ENCODE data around the gene LAMA5. TPM values are rescaled to one million over a fixed set of nuclear protein-coding genes. Genes with fewer than 3 reads are reported as not detected.

LAMA5 gene
- polyA plus RNA-seq, 2 of the 4 experiments (the other 2 are of a cell fraction), result 20.4 to 196 TPM

DNA sequence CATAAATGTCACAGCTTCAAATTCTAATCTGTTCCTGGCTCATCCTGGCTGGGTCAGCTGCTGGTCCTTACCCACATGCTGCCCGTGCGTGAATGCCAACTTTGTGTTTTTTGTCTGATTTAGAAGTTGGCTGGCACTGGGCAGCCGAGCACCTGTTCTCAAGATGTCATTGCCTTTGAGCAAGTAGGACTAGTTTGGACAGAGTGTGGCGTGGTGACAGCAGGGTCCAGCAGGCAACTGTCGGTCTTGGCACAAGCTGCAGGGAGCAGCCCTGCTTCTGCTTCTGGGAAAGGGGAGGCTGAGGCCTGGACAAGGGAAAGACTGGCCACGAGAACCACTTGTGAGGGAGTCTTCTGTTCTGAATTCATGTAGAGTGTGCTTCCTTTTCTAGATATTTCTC lies 90.7 kb downstream of the LAMA5 start:
- no peak overlapping the region for H3K4me3 ChIP-seq

GRCh38 chr20:62275219-62275618 lies 91.9 kb downstream of the LAMA5 start:
- Histone ChIP-seq H3K4me1 (no peaks in the 10 kb centered on the region), H3K4me3 (no peak overlapping the region), H3K27ac (no peak overlapping the region), H3K9me3 (no peaks in the 10 kb centered on the region), H3K4me2 (no peak overlapping the region)
- WGBS (ENCODE audit: missing lambda C conversion rate), result 85% methylated on average over 10 of the region's 10 CpGs
- DNase-seq (ENCODE audit: low read depth in 1 of 2, low spot score in 1 of 2), result no peak
- no peak for ATAC-seq
- FAIRE-seq, result no peak
- POLR2A ChIA-PET, result no interaction called here
- CTCF ChIA-PET, result interaction anchor here (1.0 to 1.6 kb wide), 2 partner anchors 10 to 11 kb away, joined by 3 read pairs; no protein-coding TSS in a partner anchor
- TF ChIP-seq HOXB13 (CRISPR knock-in tag; IDR thresholded peaks at IDR 0.05; ENCODE audit: low read depth), result no peak
- no peak for TF ChIP-seq CTCF (IDR thresholded peaks at IDR 0.05)
- TF ChIP-seq MAFK (IDR thresholded peaks at IDR 0.05; ENCODE audit: partially characterized antibody), result no peak

More for the DNA sequence above, 90.7 kb downstream of the LAMA5 start:
- no peak for DNase-seq (ENCODE audit: low read depth in 1 of 2, low spot score in 1 of 2)
- 89% methylated on average over 6 of the region's 6 CpGs for WGBS (ENCODE audit: missing lambda C conversion rate)
- TF ChIP-seq EHMT2 (IDR thresholded peaks at IDR 0.05; ENCODE audit: low read depth), result no peak
- no peak for TF ChIP-seq JUN (IDR thresholded peaks at IDR 0.05)
- TF ChIP-seq KDM1A (IDR thresholded peaks at IDR 0.05; ENCODE audit: low read depth), result no peak
- TF ChIP-seq, protein P1, sequence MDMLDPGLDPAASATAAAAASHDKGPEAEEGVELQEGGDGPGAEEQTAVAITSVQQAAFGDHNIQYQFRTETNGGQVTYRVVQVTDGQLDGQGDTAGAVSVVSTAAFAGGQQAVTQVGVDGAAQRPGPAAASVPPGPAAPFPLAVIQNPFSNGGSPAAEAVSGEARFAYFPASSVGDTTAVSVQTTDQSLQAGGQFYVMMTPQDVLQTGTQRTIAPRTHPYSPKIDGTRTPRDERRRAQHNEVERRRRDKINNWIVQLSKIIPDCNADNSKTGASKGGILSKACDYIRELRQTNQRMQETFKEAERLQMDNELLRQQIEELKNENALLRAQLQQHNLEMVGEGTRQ (IDR thresholded peaks at IDR 0.05), result no peak
- TF ChIP-seq CEBPB (IDR thresholded peaks at IDR 0.05), result no peak
- no peak for TF ChIP-seq FOSL2 (IDR thresholded peaks at IDR 0.05)
- TF ChIP-seq FOSL2 (CRISPR knock-in tag; IDR thresholded peaks at IDR 0.05), result no peak
- no peak for TF ChIP-seq GATA3 (IDR thresholded peaks at IDR 0.05; ENCODE audit: borderline replicate concordance)
- TF ChIP-seq NR3C1 (IDR thresholded peaks at IDR 0.05), result no peak
- no peak for TF ChIP-seq MAX (IDR thresholded peaks at IDR 0.05)
- TF ChIP-seq SREBF2 (IDR thresholded peaks at IDR 0.05), result no peak
- no peak for TF ChIP-seq ZNF302 (CRISPR knock-in tag; IDR thresholded peaks at IDR 0.05)
- Histone ChIP-seq H3K9me3 (no peaks in the 10 kb centered on the region), H3K27ac (no peak overlapping the region), H3K4me2 (no peak overlapping the region), H3K4me1 (no peaks in the 10 kb centered on the region)
- FAIRE-seq, result no peak
- ChIA-PET POLR2A (no interaction called here), CTCF (interaction anchor here (1.6 kb wide), 1 partner anchor 9 kb away, joined by 3 read pairs; no protein-coding TSS in a partner anchor)
- no peak for ATAC-seq

- 88% methylated on average over 13 of the region's 13 CpGs for WGBS (ENCODE audit: missing lambda C conversion rate)
- no peak for DNase-seq (ENCODE audit: low read depth in 1 of 2, low spot score in 1 of 2)
- TF ChIP-seq CBX2 (IDR thresholded peaks at IDR 0.05; ENCODE audit: borderline replicate concordance, low read depth), result no peak
- TF ChIP-seq, protein P2, sequence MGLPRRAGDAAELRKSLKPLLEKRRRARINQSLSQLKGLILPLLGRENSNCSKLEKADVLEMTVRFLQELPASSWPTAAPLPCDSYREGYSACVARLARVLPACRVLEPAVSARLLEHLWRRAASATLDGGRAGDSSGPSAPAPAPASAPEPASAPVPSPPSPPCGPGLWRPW (IDR thresholded peaks at IDR 0.05), result no peak
- TF ChIP-seq E2F6 (IDR thresholded peaks at IDR 0.05; ENCODE audit: borderline replicate concordance, low read depth), result no peak
- TF ChIP-seq EHMT2 (IDR thresholded peaks at IDR 0.05; ENCODE audit: low read depth), result no peak
- TF ChIP-seq HOXB5 (CRISPR knock-in tag; IDR thresholded peaks at IDR 0.05), result no peak
- ATAC-seq, result no peak
- H3K9me3 ChIP-seq, result no peaks in the 10 kb centered on the region
- no peak for FAIRE-seq
- no peaks in the 10 kb centered on the region for H3K4me1 ChIP-seq
- H3K27ac ChIP-seq, result no peak overlapping the region
- ChIA-PET CTCF (no interaction called here), POLR2A (no interaction called here)
- H3K4me3 ChIP-seq, result no peak overlapping the region
- H3K4me2 ChIP-seq, result no peak overlapping the region
Measured at GRCh38 chr20:62274332-62274950, 92.7 kb downstream of the LAMA5 start.

Data from A549 (cell line).